Type B pancreatic cell (in vitro differentiated cells): ENCODE results near the gene CGB5. TPM values are rescaled to one million over a fixed set of nuclear protein-coding genes. Genes with fewer than 3 reads are reported as not detected.
"Not testable (repeated sequence)": the region's sequence is repeated elsewhere in the genome, so short reads cannot be mapped to it uniquely, and the experiment has no call there.

ENCODE experiments used
- DNase-seq: peaks from one replicate; pipeline ENCODE4 v3.0.0; 2021; ENCODE audit warnings: mixed read lengths; ENCODE audit not compliant: unreplicated experiment; ENCODE audit errors: extremely low spot score
- H3K27ac Mint-ChIP-seq: 2 replicates; pipeline ENCODE4 v1.8.0; 2021; ENCODE audit warnings: mild to moderate bottlenecking, mixed read lengths
- H3K27me3 Mint-ChIP-seq: 2 replicates; pipeline ENCODE4 v1.8.0; 2021; ENCODE audit warnings: mixed read lengths
- H3K36me3 Mint-ChIP-seq: 2 replicates; pipeline ENCODE4 v1.8.0; 2021; ENCODE audit warnings: mixed read lengths
- H3K4me1 Mint-ChIP-seq: one replicate; pipeline ENCODE4 v1.8.0; 2021; ENCODE audit warnings: mixed read lengths; ENCODE audit not compliant: unreplicated experiment
- H3K4me3 Mint-ChIP-seq: 2 replicates; pipeline ENCODE4 v1.8.0; 2021; ENCODE audit warnings: mild to moderate bottlenecking, mixed read lengths
- H3K9me3 Mint-ChIP-seq: 2 replicates; pipeline ENCODE4 v1.8.0; 2021; ENCODE audit warnings: mixed read lengths
- CTCF ChIP-seq: fragments of 200-600 bp; sonication (generic); conservative IDR thresholded peaks from 2 replicates; pipeline ENCODE4 v1.5.0; 2021; ENCODE audit warnings: antibody characterized with exemption, mild to moderate bottlenecking
- long read RNA-seq: library from polyadenylated mRNA; unstranded; transcript quantifications from one replicate; pipeline ENCODE4 v2.0.0, GENCODE V29; 2020
- total RNA-seq: library from RNA; stranded (reverse); gene quantifications from 2 replicates; pipeline ENCODE4 v1.2.1, GENCODE V29; 2021; ENCODE audit warnings: low replicate concordance

The CGB5 gene
- total RNA-seq = 6.7 TPM in 1 of 2 replicates, not detected in the other
- long read RNA-seq, partial matches to known transcripts = 0 of 1 reads
- long read RNA-seq, other reads (novel, unspliced or antisense) = 0 of 1 reads

GRCh38 chr19:49043548-49043947 lies at the start of gene CGB5:
CGB5 (plus strand) TSS chr19:49043848; CDS start chr19:49044210, 362 bp downstream.
- DNase-seq, H3K27ac Mint-ChIP-seq, H3K9me3 Mint-ChIP-seq, H3K4me3 Mint-ChIP-seq, H3K36me3 Mint-ChIP-seq, H3K4me1 Mint-ChIP-seq, H3K27me3 Mint-ChIP-seq: not testable (repeated sequence)

- peak overlapping the region; percentile 100 for H3K27ac Mint-ChIP-seq
- TF ChIP-seq CTCF = no peak
- DNase-seq = no peak
- peaks cover 30% of the 10 kb centered on the region for H3K4me1 Mint-ChIP-seq
- peaks cover 15% of the 10 kb centered on the region for H3K36me3 Mint-ChIP-seq
- H3K4me3 Mint-ChIP-seq = peak overlapping the region; percentile 99
- no peaks in the 10 kb centered on the region for H3K27me3 Mint-ChIP-seq
- no peaks in the 10 kb centered on the region for H3K9me3 Mint-ChIP-seq
Observed at GRCh38 chr19:48994035-48994386, 49.6 kb upstream of the CGB5 start.

GRCh38 chr19:48997972-48998371 lies 45.7 kb upstream of the CGB5 start:
- Mint-ChIP-seq H3K4me3 (peak overlapping the region; percentile 27), H3K27ac (no peak overlapping the region), H3K9me3 (no peaks in the 10 kb centered on the region), H3K27me3 (no peaks in the 10 kb centered on the region), H3K4me1 (peaks cover 27% of the 10 kb centered on the region), H3K36me3 (peaks cover 14% of the 10 kb centered on the region)
- no peak for DNase-seq
- TF ChIP-seq CTCF = peak; percentile 71

- TF ChIP-seq CTCF = peak; percentile 82
- peak overlapping the region; percentile 5 for H3K4me3 Mint-ChIP-seq
- H3K9me3 Mint-ChIP-seq = no peaks in the 10 kb centered on the region
- peak overlapping the region; percentile 21 for H3K27ac Mint-ChIP-seq
- peaks cover 6% of the 10 kb centered on the region for H3K36me3 Mint-ChIP-seq
- DNase-seq = no peak
- H3K27me3 Mint-ChIP-seq = no peaks in the 10 kb centered on the region
- peaks cover 17% of the 10 kb centered on the region for H3K4me1 Mint-ChIP-seq
Observed at GRCh38 chr19:48999481-49000325, 43.9 kb upstream of the CGB5 start.

- TF ChIP-seq CTCF = no peak
- H3K27me3 Mint-ChIP-seq = no peaks in the 10 kb centered on the region
- peaks cover 7% of the 10 kb centered on the region for H3K4me1 Mint-ChIP-seq
- H3K36me3 Mint-ChIP-seq = peaks cover 9% of the 10 kb centered on the region
- DNase-seq = no peak
- no peaks in the 10 kb centered on the region for H3K9me3 Mint-ChIP-seq
- H3K4me3 Mint-ChIP-seq = no peak overlapping the region
- H3K27ac Mint-ChIP-seq = no peak overlapping the region
Observed at GRCh38 chr19:49004133-49004532, 39.5 kb upstream of the CGB5 start.

- Mint-ChIP-seq H3K9me3 (no peaks in the 10 kb centered on the region), H3K36me3 (peaks cover 3% of the 10 kb centered on the region), H3K27me3 (no peaks in the 10 kb centered on the region), H3K27ac (no peak overlapping the region), H3K4me1 (no peaks in the 10 kb centered on the region), H3K4me3 (no peak overlapping the region)
- TF ChIP-seq CTCF = no peak
- no peak for DNase-seq
Observed at GRCh38 chr19:49004964-49005614, 38.6 kb upstream of the CGB5 start.
